Effector CD8-positive, alpha-beta T cell (primary cell): Measurements from ENCODE around the gene DLG2.
"Not testable (repeated sequence)": the region's sequence is repeated elsewhere in the genome, so short reads cannot be mapped to it uniquely, and the experiment has no call there.

Source experiments
- DNase-seq: peaks from one replicate; lab custom pipeline; 2025; lab: John Stamatoyannopoulos, UW

Gene DLG2

GRCh38 chr11:83785942-83786341, 1841.2 kb downstream of the DLG2 start:
- no peak for DNase-seq

GRCh38 chr11:83784419-83784818, 1842.7 kb downstream of the DLG2 start:
- DNase-seq: no peak

GRCh38 chr11:83782329-83782728, 1844.8 kb downstream of the DLG2 start:
- no peak for DNase-seq

GRCh38 chr11:83779876-83780275, 1847.3 kb downstream of the DLG2 start:
- DNase-seq: no peak

GRCh38 chr11:83778596-83778995, 1848.5 kb downstream of the DLG2 start:
- DNase-seq: no peak

- no peak for DNase-seq
Observed at GRCh38 chr11:83773950-83774880, 1852.9 kb downstream of the DLG2 start.

- DNase-seq: no peak
Observed at GRCh38 chr11:83768489-83768888, 1858.7 kb downstream of the DLG2 start.

GRCh38 chr11:83766932-83767331, 1860.2 kb downstream of the DLG2 start:
- no peak for DNase-seq

GRCh38 chr11:83764643-83765042, 1862.5 kb downstream of the DLG2 start:
- no peak for DNase-seq

- DNase-seq: no peak
Observed at GRCh38 chr11:83760932-83761331, 1866.2 kb downstream of the DLG2 start.

GRCh38 chr11:83759148-83759547, 1868.0 kb downstream of the DLG2 start:
- no peak for DNase-seq

GRCh38 chr11:83751041-83751440, 1876.1 kb downstream of the DLG2 start:
- no peak for DNase-seq

GRCh38 chr11:83746921-83747585, 1880.1 kb downstream of the DLG2 start:
- DNase-seq: no peak

GRCh38 chr11:83744620-83745192, 1882.4 kb downstream of the DLG2 start:
- no peak for DNase-seq

GRCh38 chr11:83736684-83737083, 1890.5 kb downstream of the DLG2 start:
- DNase-seq: no peak

- DNase-seq: no peak
Observed at GRCh38 chr11:83734120-83734519, 1893.0 kb downstream of the DLG2 start.

- DNase-seq: not testable (repeated sequence)
Observed at GRCh38 chr11:83731288-83731687, 1895.9 kb downstream of the DLG2 start.

- no peak for DNase-seq
Observed at GRCh38 chr11:83728281-83728680, 1898.9 kb downstream of the DLG2 start.

- no peak for DNase-seq
Observed at GRCh38 chr11:83727251-83727650, 1899.9 kb downstream of the DLG2 start.

GRCh38 chr11:83726316-83726715, 1900.8 kb downstream of the DLG2 start:
- DNase-seq: no peak

GRCh38 chr11:83725728-83726127, 1901.4 kb downstream of the DLG2 start:
- DNase-seq: no peak

GRCh38 chr11:83725269-83725560, 1901.9 kb downstream of the DLG2 start:
- DNase-seq: no peak

- no peak for DNase-seq
Observed at GRCh38 chr11:83723999-83724398, 1903.1 kb downstream of the DLG2 start.
